HCT116 (cell line): ENCODE measurements around the gene SPDYE8. TPM values are rescaled to one million over a fixed set of nuclear protein-coding genes. Genes with fewer than 3 reads are reported as not detected.
"Not testable (repeated sequence)": the region's sequence is repeated elsewhere in the genome, so short reads cannot be mapped to it uniquely, and the experiment has no call there.

Source experiments
- ATAC-seq: fragments of 200-7000 bp; cut with Tn5 transposase; 2 replicates; pipeline ENCODE4 v1.9.1; 2020; ENCODE audit warnings: mild to moderate bottlenecking, moderate library complexity
- BruUV-seq: library from RNA; stranded (reverse); fragments of 400-500 nt; replicated peaks from 2 replicates; lab custom pipeline; 2021; lab: Mats Ljungman, UMichigan
- CTCF ChIA-PET: fragments of 300-600 bp; sonication (Branson Sonifier 250); formaldehyde crosslinking; loops from one replicate; lab custom pipeline; 2021; ENCODE audit warnings: antibody characterized with exemption; lab: Charles Lee
- POLR2A ChIA-PET: fragments of 300-600, 350-600 bp; sonication (Branson Sonifier 250); formaldehyde crosslinking; loops from one replicate; lab custom pipeline; 2021; ENCODE audit warnings: antibody characterized with exemption; lab: Charles Lee
- RAD21 ChIA-PET, 2 experiments: fragments of 300-600 bp; sonication (Branson Sonifier 250); formaldehyde crosslinking; loops; one replicate each; lab custom pipeline; 2023; ENCODE audit warnings: low total read pairs in 2 of 2; ENCODE audit not compliant: uncharacterized antibody in 2 of 2, unreplicated experiment in 2 of 2, low non-redundant PET in 1 of 2; lab: Charles Lee
- DNase-seq: peaks from one replicate; pipeline ENCODE4 v3.0.0-alpha.2; 2010; ENCODE audit warnings: low read depth, low spot score
- H2AFZ ChIP-seq: fragments of 200-600 bp; shearing (Covaris generic), sonication (generic); 2 replicates; pipeline ENCODE4 v1.6.1; 2017; ENCODE audit warnings: low read depth, mixed run types, mixed read lengths, antibody characterized with exemption, low read length; ENCODE audit not compliant: poor library complexity, severe bottlenecking
- H3K27ac ChIP-seq: 2 replicates; pipeline ENCODE4 v1.5.1; 2012; ENCODE audit warnings: low read depth, low read length
- H3K27me3 ChIP-seq: fragments of 200-600 bp; sonication (generic); 2 replicates; pipeline ENCODE4 v1.6.1; 2016; ENCODE audit warnings: mixed run types, low read length, mixed read lengths; ENCODE audit not compliant: insufficient read depth
- H3K36me3 ChIP-seq, 2 experiments: fragments of 200-500 bp in 1 of 2; fragments of 200-600 bp in 1 of 2; sonication (Bioruptor generic) in 1 of 2; sonication (generic) in 1 of 2; 2 replicates each; pipeline versions ENCODE4 v1.5.1 to v1.6.1; 2014 to 2016; ENCODE audit warnings: low read length in 2 of 2, inconsistent platforms in 1 of 2, mixed read lengths in 1 of 2, mixed run types in 1 of 2; ENCODE audit not compliant: insufficient read depth in 2 of 2, control insufficient read depth in 1 of 2
- H3K4me1 ChIP-seq, 2 experiments: fragments of 200-600 bp in 1 of 2; sonication (generic) in 1 of 2; 2 replicates each; pipeline versions ENCODE4 v1.5.1 to v1.6.1; 2012 to 2017; ENCODE audit warnings: low read length in 2 of 2, inconsistent platforms in 1 of 2, mild to moderate bottlenecking in 1 of 2, mixed read lengths in 1 of 2, mixed run types in 1 of 2, moderate library complexity in 1 of 2; ENCODE audit not compliant: insufficient read depth in 2 of 2, control insufficient read depth in 1 of 2
- H3K4me2 ChIP-seq: fragments of 200-600 bp; sonication (generic); 2 replicates; pipeline ENCODE4 v1.6.1; 2017; ENCODE audit warnings: mixed run types, low read length, mixed read lengths
- H3K4me3 ChIP-seq, 2 experiments: fragments of 200-600 bp in 1 of 2; sonication (generic) in 1 of 2; replicated peaks in 1 of 2; 2 replicates each; pipeline ENCODE4 v1.5.1; 2011 to 2016; ENCODE audit warnings: low read length in 2 of 2, control low read depth in 1 of 2, low read depth in 1 of 2, mild to moderate bottlenecking in 1 of 2, mixed read lengths in 1 of 2, mixed run types in 1 of 2
- H3K79me2 ChIP-seq: fragments of 200-600 bp; sonication (generic); 2 replicates; pipeline ENCODE4 v1.6.1; 2017; ENCODE audit warnings: mild to moderate bottlenecking, mixed run types, low read length, moderate library complexity, mixed read lengths; ENCODE audit not compliant: insufficient read depth
- H3K9ac ChIP-seq: fragments of 200-600 bp; sonication (generic); 2 replicates; pipeline ENCODE4 v1.6.1; 2016; ENCODE audit warnings: low read length, mixed read lengths
- H3K9me2 ChIP-seq: fragments of 200-600 bp; sonication (generic), shearing (Covaris generic); 2 replicates; pipeline ENCODE4 v1.6.1; 2017; ENCODE audit warnings: mixed run types, mild to moderate bottlenecking, moderate library complexity; ENCODE audit not compliant: insufficient read depth
- H3K9me3 ChIP-seq, 2 experiments: fragments of 200-500 bp in 1 of 2; fragments of 200-600 bp in 1 of 2; sonication (Bioruptor generic) in 1 of 2; sonication (generic) in 1 of 2; 2 replicates each; pipeline ENCODE4 v1.6.1; 2014 to 2017; ENCODE audit warnings: low read length in 2 of 2, mixed read lengths in 2 of 2, inconsistent platforms in 1 of 2, low read depth in 1 of 2, mild to moderate bottlenecking in 1 of 2, mixed run types in 1 of 2, moderate library complexity in 1 of 2; ENCODE audit not compliant: control insufficient read depth in 1 of 2, insufficient read depth in 1 of 2
- H4K20me1 ChIP-seq: fragments of 200-600 bp; sonication (generic), shearing (Covaris generic); 2 replicates; pipeline ENCODE4 v1.6.1; 2017; ENCODE audit warnings: mixed run types, mild to moderate bottlenecking, moderate library complexity; ENCODE audit not compliant: insufficient read depth
- intact Hi-C: fragments of 100-400 bp; cut with micrococcal nuclease; formaldehyde crosslinking; loops from 2 replicates; pipeline ENCODE4 v1.10.0; 2022
- total RNA-seq: library from RNA; stranded (reverse); gene quantifications from one replicate; pipeline ENCODE4 v1.2.1, GENCODE V29; 2021; ENCODE audit not compliant: unreplicated experiment

The SPDYE8 gene
- total RNA-seq, 1 experiment from 2014 or later, result not detected

GRCh38 chr7:72995484-72995883 is 34.1 kb downstream of the SPDYE8 start:
- H3K9ac ChIP-seq, RAD21 ChIA-PET, H3K79me2 ChIP-seq, H3K4me2 ChIP-seq, CTCF ChIA-PET, intact Hi-C loops, H3K4me1 ChIP-seq, H3K27ac ChIP-seq, POLR2A ChIA-PET, H3K4me3 ChIP-seq, BruUV-seq, H3K9me2 ChIP-seq, DNase-seq, ATAC-seq, H3K9me3 ChIP-seq, H3K36me3 ChIP-seq, H3K27me3 ChIP-seq, H2AFZ ChIP-seq, H4K20me1 ChIP-seq: not testable (repeated sequence)

DNA sequence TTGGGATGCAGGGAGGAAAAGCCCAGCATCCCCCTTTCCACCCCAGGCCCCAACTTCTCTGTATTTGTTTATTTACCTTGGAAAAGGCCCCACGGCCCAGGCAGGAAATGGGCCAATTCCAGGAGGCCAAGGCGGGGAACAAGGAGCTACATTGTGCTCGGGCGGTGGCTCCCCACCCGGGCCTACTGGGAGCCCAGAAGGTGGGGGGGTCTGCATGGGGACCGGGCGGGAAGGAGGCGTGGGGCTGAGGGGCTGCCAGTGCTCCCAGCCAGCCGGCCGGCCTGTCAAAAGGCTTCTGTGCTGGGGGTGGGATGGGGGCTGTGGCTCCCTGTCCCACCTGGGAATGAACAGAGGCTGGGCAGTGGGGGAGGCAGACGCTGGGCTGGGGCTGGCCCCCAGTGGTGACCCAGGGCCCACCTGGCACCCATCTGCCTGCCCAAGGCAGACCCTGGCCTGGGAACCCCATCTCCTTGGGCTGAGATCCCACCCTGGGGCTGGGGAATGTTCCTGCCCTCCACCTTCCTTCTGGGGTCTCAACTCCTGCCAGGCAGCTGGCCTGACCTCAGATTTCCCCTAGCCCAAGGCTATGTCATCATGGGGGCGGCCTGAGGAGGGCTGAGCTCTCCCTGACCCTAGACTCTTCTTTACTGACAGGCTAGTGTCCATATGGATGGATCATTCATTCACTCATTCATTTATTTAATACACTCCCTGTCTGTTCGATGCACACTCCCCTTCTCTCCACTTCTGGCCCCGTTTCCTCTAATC is 39.2 kb downstream of the SPDYE8 start:
- POLR2A ChIA-PET, H3K36me3 ChIP-seq, H3K4me2 ChIP-seq, H4K20me1 ChIP-seq, RAD21 ChIA-PET, H3K4me3 ChIP-seq, H3K9ac ChIP-seq, H3K27me3 ChIP-seq, H3K9me3 ChIP-seq, H3K79me2 ChIP-seq, H2AFZ ChIP-seq, DNase-seq, H3K4me1 ChIP-seq, BruUV-seq, CTCF ChIA-PET, H3K27ac ChIP-seq, intact Hi-C loops, H3K9me2 ChIP-seq: not testable (repeated sequence)
- peak; percentile 42 for ATAC-seq

GRCh38 chr7:72982084-72982483 is 47.5 kb downstream of the SPDYE8 start:
- ATAC-seq, H2AFZ ChIP-seq, H3K27ac ChIP-seq, H3K9me2 ChIP-seq, H3K9me3 ChIP-seq, H3K4me1 ChIP-seq, H3K4me2 ChIP-seq, DNase-seq, H3K9ac ChIP-seq, POLR2A ChIA-PET, H3K4me3 ChIP-seq, intact Hi-C loops, H4K20me1 ChIP-seq, H3K79me2 ChIP-seq, H3K36me3 ChIP-seq, BruUV-seq, H3K27me3 ChIP-seq, CTCF ChIA-PET, RAD21 ChIA-PET: not testable (repeated sequence)

DNA sequence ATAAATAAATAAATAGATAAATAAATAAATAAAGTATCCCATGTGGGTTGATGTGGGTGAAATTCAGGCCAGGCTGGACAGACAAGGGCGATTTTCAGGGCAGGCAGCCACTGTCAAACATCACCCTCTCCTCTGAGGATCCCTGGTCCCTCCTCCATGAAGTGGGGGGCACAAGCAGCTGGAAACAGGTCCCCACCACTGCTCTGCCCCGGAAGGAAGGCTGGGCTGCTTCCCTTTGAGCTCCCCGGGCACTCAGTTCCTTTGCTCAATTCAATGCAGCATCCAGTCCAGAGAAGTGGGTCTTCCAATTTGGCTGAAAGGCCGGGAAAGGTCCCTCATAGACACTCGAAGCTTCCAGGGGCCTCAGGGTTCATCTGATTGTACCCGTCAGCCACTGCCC is 49.2 kb downstream of the SPDYE8 start:
- ATAC-seq, DNase-seq, H3K27me3 ChIP-seq, H3K9ac ChIP-seq, H3K9me3 ChIP-seq, H3K9me2 ChIP-seq, BruUV-seq, POLR2A ChIA-PET, H3K36me3 ChIP-seq, H3K4me2 ChIP-seq, H3K79me2 ChIP-seq, H4K20me1 ChIP-seq, RAD21 ChIA-PET, CTCF ChIA-PET, H2AFZ ChIP-seq, intact Hi-C loops, H3K27ac ChIP-seq, H3K4me3 ChIP-seq, H3K4me1 ChIP-seq: not testable (repeated sequence)
